Measurements from ENCODE around the gene HERPUD2.
"Not testable (repeated sequence)": the region's sequence is repeated elsewhere in the genome, so short reads cannot be mapped to it uniquely, and the experiment has no call there.

Gene HERPUD2

GRCh38 chr7:35677582-35678356 is 17.2 kb downstream of the HERPUD2 start:
- no peak for DNase-seq

GRCh38 chr7:35676211-35676610 is 18.7 kb downstream of the HERPUD2 start:
- no peak for DNase-seq

GRCh38 chr7:35670856-35671569 is 23.9 kb downstream of the HERPUD2 start:
- no peak for DNase-seq

GRCh38 chr7:35660411-35660810 is 34.5 kb downstream of the HERPUD2 start:
- not testable (repeated sequence) for DNase-seq

GRCh38 chr7:35658606-35659201 is 36.2 kb downstream of the HERPUD2 start:
- DNase-seq, result no peak

- no peak for DNase-seq
Measured at GRCh38 chr7:35657125-35657524, 37.8 kb downstream of the HERPUD2 start.

GRCh38 chr7:35654558-35654957 is 40.4 kb downstream of the HERPUD2 start:
- not testable (repeated sequence) for DNase-seq

- DNase-seq, result peak; percentile 27 to 31
Measured at GRCh38 chr7:35652124-35652523, 42.8 kb downstream of the HERPUD2 start.

GRCh38 chr7:35650751-35651150 is 44.2 kb downstream of the HERPUD2 start:
- no peak for DNase-seq

GRCh38 chr7:35649711-35650110 is 45.2 kb downstream of the HERPUD2 start:
- DNase-seq, result no peak

- DNase-seq, result no peak
Measured at GRCh38 chr7:35648367-35648766, 46.6 kb downstream of the HERPUD2 start.

GRCh38 chr7:35647171-35647574 is 47.8 kb downstream of the HERPUD2 start:
- no peak for DNase-seq

- DNase-seq, result peak in 1 of 2 donors; percentile 10
Measured at GRCh38 chr7:35646289-35647023, 48.5 kb downstream of the HERPUD2 start.

GRCh38 chr7:35645691-35646090 is 49.2 kb downstream of the HERPUD2 start:
- no peak for DNase-seq

- no peak for DNase-seq
Measured at GRCh38 chr7:35630024-35630972, 64.6 kb downstream of the HERPUD2 start.

- DNase-seq, result peak; percentile 23 to 56
Measured at GRCh38 chr7:35624299-35625186, 70.4 kb downstream of the HERPUD2 start.

GRCh38 chr7:35623381-35623780 is 71.6 kb downstream of the HERPUD2 start:
- DNase-seq, result no peak

GRCh38 chr7:35619863-35620262 is 75.1 kb downstream of the HERPUD2 start:
- DNase-seq, result no peak

- DNase-seq, result no peak
Measured at GRCh38 chr7:35617041-35617440, 77.9 kb downstream of the HERPUD2 start.

GRCh38 chr7:35613150-35613549 is 81.8 kb downstream of the HERPUD2 start:
- DNase-seq, result no peak

- DNase-seq, result no peak
Measured at GRCh38 chr7:35605760-35606159, 89.2 kb downstream of the HERPUD2 start.
